Cardiac fibroblast (primary cell): ENCODE data around the gene SLC39A11.

Experiments used
- DNase-seq, 2 donors: peaks; one replicate each; pipeline versions ENCODE4 v3.0.0 to v3.0.0-alpha.2; 2010; ENCODE audit warnings: low read depth in 2 of 2
- H3K4me3 ChIP-seq, 2 donors: replicated peaks in 1 of 2; 1 replicate in 1 of 2; 2 replicates in 1 of 2; pipeline ENCODE4 v1.5.1; 2011; ENCODE audit warnings: low read depth in 2 of 2, low read length in 2 of 2, mild to moderate bottlenecking in 2 of 2, moderate library complexity in 1 of 2
- TF ChIP-seq, protein P1 (sequence below): IDR thresholded peaks from one replicate; pipeline ENCODE4 v1.5.1; 2011; ENCODE audit warnings: low read depth, mild to moderate bottlenecking, low read length, inconsistent platforms

SLC39A11 gene

GRCh38 chr17:72616447-72616846 is 476.0 kb downstream of the SLC39A11 start:
- DNase-seq, result no peak
- no peak overlapping the region for H3K4me3 ChIP-seq
- TF ChIP-seq, protein P1, sequence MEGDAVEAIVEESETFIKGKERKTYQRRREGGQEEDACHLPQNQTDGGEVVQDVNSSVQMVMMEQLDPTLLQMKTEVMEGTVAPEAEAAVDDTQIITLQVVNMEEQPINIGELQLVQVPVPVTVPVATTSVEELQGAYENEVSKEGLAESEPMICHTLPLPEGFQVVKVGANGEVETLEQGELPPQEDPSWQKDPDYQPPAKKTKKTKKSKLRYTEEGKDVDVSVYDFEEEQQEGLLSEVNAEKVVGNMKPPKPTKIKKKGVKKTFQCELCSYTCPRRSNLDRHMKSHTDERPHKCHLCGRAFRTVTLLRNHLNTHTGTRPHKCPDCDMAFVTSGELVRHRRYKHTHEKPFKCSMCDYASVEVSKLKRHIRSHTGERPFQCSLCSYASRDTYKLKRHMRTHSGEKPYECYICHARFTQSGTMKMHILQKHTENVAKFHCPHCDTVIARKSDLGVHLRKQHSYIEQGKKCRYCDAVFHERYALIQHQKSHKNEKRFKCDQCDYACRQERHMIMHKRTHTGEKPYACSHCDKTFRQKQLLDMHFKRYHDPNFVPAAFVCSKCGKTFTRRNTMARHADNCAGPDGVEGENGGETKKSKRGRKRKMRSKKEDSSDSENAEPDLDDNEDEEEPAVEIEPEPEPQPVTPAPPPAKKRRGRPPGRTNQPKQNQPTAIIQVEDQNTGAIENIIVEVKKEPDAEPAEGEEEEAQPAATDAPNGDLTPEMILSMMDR, result no peak

DNA sequence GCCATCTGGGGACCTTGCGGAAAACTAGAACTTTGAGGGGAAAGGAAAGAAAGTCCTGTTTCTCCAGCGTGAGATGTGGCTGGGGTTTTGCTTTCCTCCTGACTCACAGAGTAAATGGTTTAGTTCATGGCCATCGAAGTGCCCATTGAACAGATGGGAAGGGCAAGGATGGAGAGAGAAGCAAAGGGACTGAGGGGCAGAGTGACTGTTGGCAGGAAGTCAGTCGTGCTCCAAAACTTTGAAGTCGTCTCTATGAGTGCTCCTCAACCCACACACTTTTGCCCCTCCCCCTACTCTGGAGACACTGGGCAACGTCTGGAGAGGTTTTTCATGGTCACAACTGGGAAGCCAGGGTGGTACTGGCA is 476.9 kb downstream of the SLC39A11 start:
- no peak for DNase-seq
- H3K4me3 ChIP-seq, result no peak overlapping the region
- TF ChIP-seq, protein P1, result no peak

- H3K4me3 ChIP-seq, result no peak overlapping the region
- DNase-seq, result peak; percentile 49 to 82
- TF ChIP-seq, protein P1, result no peak
Measured at GRCh38 chr17:72614871-72615626, 477.4 kb downstream of the SLC39A11 start.

DNA sequence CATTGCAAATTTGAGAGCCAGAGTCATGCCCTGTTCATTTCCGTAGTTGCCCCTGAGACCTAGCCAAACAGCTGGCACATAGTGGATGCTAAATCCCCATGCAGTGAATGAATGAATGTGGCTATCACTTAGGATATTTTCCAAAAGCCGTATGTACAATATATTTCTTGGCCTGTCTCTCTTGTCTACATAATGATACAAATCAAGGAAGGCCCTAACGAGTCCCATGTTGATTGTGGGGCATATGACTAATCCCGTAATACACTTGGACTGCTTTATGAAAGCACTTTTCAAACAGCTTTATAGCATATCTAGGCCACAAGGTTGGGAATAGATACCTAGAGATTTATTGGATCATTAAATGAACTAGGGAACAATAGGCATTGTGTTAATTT is 478.0 kb downstream of the SLC39A11 start:
- DNase-seq, result peak in 1 of 2 donors; percentile 66
- H3K4me3 ChIP-seq, result no peak overlapping the region
- TF ChIP-seq, protein P1, result no peak

GRCh38 chr17:72613806-72614292 is 478.6 kb downstream of the SLC39A11 start:
- no peak overlapping the region for H3K4me3 ChIP-seq
- TF ChIP-seq, protein P1, result no peak

DNA sequence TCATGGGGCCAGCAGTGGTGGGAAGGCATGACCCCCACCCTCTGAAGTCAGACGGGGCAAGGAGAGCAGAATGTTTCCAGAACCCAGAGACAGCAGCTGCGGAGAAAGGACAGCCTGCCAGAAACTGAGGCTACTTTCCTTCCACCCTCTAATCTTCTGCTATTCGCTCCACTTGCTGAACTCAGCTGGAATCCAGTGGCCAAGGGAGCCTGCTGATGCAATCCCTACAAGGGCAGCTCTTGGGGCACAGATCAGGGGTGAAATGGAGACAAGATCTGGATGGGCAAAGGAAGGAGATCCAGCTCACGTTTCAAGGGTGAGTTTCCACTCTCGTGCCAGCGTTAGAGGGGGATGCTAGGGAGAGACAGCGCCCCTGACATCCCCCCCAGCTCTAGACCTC is 479.1 kb downstream of the SLC39A11 start:
- peak; percentile 48 to 63 for DNase-seq
- TF ChIP-seq, protein P1, result no peak
- no peak overlapping the region for H3K4me3 ChIP-seq

More at GRCh38 chr17:72613806-72614292, 478.6 kb downstream of the SLC39A11 start:
- DNase-seq, result peak; percentile 51 to 78
